ENCODE measurements around the gene PROSER1.
"Not testable (repeated sequence)": the region's sequence is repeated elsewhere in the genome, so short reads cannot be mapped to it uniquely, and the experiment has no call there.

The PROSER1 gene

GRCh38 chr13:39037880-39038568 is at the start of gene PROSER1, which contains the start of gene NHLRC3:
Gene PROSER1 (minus strand): TSS chr13:39038089. CDS start chr13:39037242, 847 bp downstream.
Gene NHLRC3 (plus strand): TSS chr13:39038456. CDS start chr13:39038640, 184 bp downstream.
- peak; percentile 90 for DNase-seq

- not testable (repeated sequence) for DNase-seq
Observed at GRCh38 chr13:39086251-39086945, 48.5 kb upstream of the PROSER1 start.

GRCh38 chr13:39073983-39074382 is 36.1 kb upstream of the PROSER1 start:
- DNase-seq, result no peak

- DNase-seq, result no peak
Observed at GRCh38 chr13:39072842-39073241, 35.0 kb upstream of the PROSER1 start.

- no peak for DNase-seq
Observed at GRCh38 chr13:39062004-39062403, 24.1 kb upstream of the PROSER1 start.

- DNase-seq, result no peak
Observed at GRCh38 chr13:39058040-39058439, 20.2 kb upstream of the PROSER1 start.

- no peak for DNase-seq
Observed at GRCh38 chr13:39056018-39056417, 18.1 kb upstream of the PROSER1 start.

- DNase-seq, result no peak
Observed at GRCh38 chr13:39054112-39054511, 16.2 kb upstream of the PROSER1 start.

- no peak for DNase-seq
Observed at GRCh38 chr13:39052944-39053343, 15.1 kb upstream of the PROSER1 start.

GRCh38 chr13:39051157-39051556 is 13.3 kb upstream of the PROSER1 start:
- DNase-seq, result peak; percentile 72

GRCh38 chr13:39049274-39049673 is 11.4 kb upstream of the PROSER1 start:
- DNase-seq, result no peak

- DNase-seq, result no peak
Observed at GRCh38 chr13:39048806-39049205, 10.9 kb upstream of the PROSER1 start.

- DNase-seq, result no peak
Observed at GRCh38 chr13:39047560-39047959, 9.7 kb upstream of the PROSER1 start.

- no peak for DNase-seq
Observed at GRCh38 chr13:39044536-39044935, 6.6 kb upstream of the PROSER1 start.

GRCh38 chr13:39040206-39040605 is 2.3 kb upstream of the PROSER1 start:
- no peak for DNase-seq

GRCh38 chr13:39039041-39039440 is 1.2 kb upstream of the PROSER1 start:
- DNase-seq, result peak; percentile 17

- DNase-seq, result peak; percentile 43
Observed at GRCh38 chr13:39038569-39039030, 711 bp upstream of the PROSER1 start.

- DNase-seq, result peak; percentile 17
Observed at GRCh38 chr13:39037410-39037879, 444 bp downstream of the PROSER1 start.

GRCh38 chr13:39036212-39036611 is 1.7 kb downstream of the PROSER1 start:
- DNase-seq, result peak; percentile 51

GRCh38 chr13:39035799-39036198 is 2.1 kb downstream of the PROSER1 start:
- DNase-seq, result no peak

- peak; percentile 47 for DNase-seq
Observed at GRCh38 chr13:39035204-39035603, 2.7 kb downstream of the PROSER1 start.

GRCh38 chr13:39034085-39034484 is 3.8 kb downstream of the PROSER1 start:
- DNase-seq, result no peak

GRCh38 chr13:39032150-39032549 is 5.7 kb downstream of the PROSER1 start:
- DNase-seq, result no peak

GRCh38 chr13:39025433-39025839 is 12.5 kb downstream of the PROSER1 start:
- no peak for DNase-seq

Data from hematopoietic multipotent progenitor cell treated with erythropoietin and hydrocortisone succinate and interleukin-3 and kit ligand, for 8 days (in vitro differentiated cells).